Ishikawa (cell line): ENCODE measurements around the gene MAP3K21.

ENCODE experiments used
- CEBPB ChIP-seq: IDR thresholded peaks from 2 replicates; pipeline ENCODE4 v1.6.1; 2012
- CREB1 ChIP-seq: IDR thresholded peaks from 2 replicates; pipeline ENCODE4 v1.6.1; 2012; ENCODE audit warnings: low read depth
- EGR1 ChIP-seq: IDR thresholded peaks from 2 replicates; pipeline ENCODE4 v1.6.1; 2012
- EP300 ChIP-seq: IDR thresholded peaks from 2 replicates; pipeline ENCODE4 v1.6.1; 2012; ENCODE audit warnings: borderline replicate concordance
- FOXM1 ChIP-seq: IDR thresholded peaks from 2 replicates; pipeline ENCODE4 v1.6.1; 2012; ENCODE audit warnings: low read depth, borderline replicate concordance
- MAX ChIP-seq: IDR thresholded peaks from 2 replicates; pipeline ENCODE4 v1.6.1; 2012
- NFIC ChIP-seq: IDR thresholded peaks from 2 replicates; pipeline ENCODE4 v1.6.1; 2012
- RAD21 ChIP-seq: IDR thresholded peaks from 2 replicates; pipeline ENCODE4 v1.6.1; 2012; ENCODE audit warnings: low read depth
- REST ChIP-seq: IDR thresholded peaks from 2 replicates; pipeline ENCODE4 v1.6.1; 2012; ENCODE audit warnings: low read depth, mild to moderate bottlenecking
- TAF1 ChIP-seq: IDR thresholded peaks from 2 replicates; pipeline ENCODE4 v1.6.1; 2012; ENCODE audit warnings: low read depth, mild to moderate bottlenecking
- TCF12 ChIP-seq: IDR thresholded peaks from 2 replicates; pipeline ENCODE4 v1.6.1; 2012; ENCODE audit warnings: low read depth
- USF1 ChIP-seq: IDR thresholded peaks from 2 replicates; pipeline ENCODE4 v1.6.1; 2012
- YY1 ChIP-seq: IDR thresholded peaks from 2 replicates; pipeline ENCODE4 v1.6.1; 2012; ENCODE audit warnings: low read depth
- ZBTB7A ChIP-seq: IDR thresholded peaks from 2 replicates; pipeline ENCODE4 v1.6.1; 2012; ENCODE audit warnings: low read depth

- TF ChIP-seq TAF1, result no peak
- no peak for TF ChIP-seq YY1
- TF ChIP-seq RAD21, result no peak
- TF ChIP-seq EP300, result no peak
- no peak for TF ChIP-seq MAX
- no peak for TF ChIP-seq USF1
- TF ChIP-seq CEBPB, result no peak
- no peak for TF ChIP-seq EGR1
- no peak for TF ChIP-seq NFIC
- no peak for TF ChIP-seq FOXM1
- no peak for TF ChIP-seq ZBTB7A
- no peak for TF ChIP-seq REST
- no peak for TF ChIP-seq CREB1
- TF ChIP-seq TCF12, result no peak
Measured at GRCh38 chr1:233295975-233296322, 31.6 kb upstream of the MAP3K21 start.
